Duodenal mucosa (tissue), 2 donors: ENCODE measurements around the gene ZNF836.

Source experiments
- H3K27ac ChIP-seq: one replicate; pipeline ENCODE4 v1.7.0; 2013; ENCODE audit warnings: low read depth, low read length
- H3K27me3 ChIP-seq, 2 donors: one replicate each; pipeline ENCODE4 v1.7.0; 2013; ENCODE audit warnings: low read length in 2 of 2, control low read depth in 1 of 2; ENCODE audit not compliant: insufficient read depth in 2 of 2, control insufficient read depth in 1 of 2
- H3K36me3 ChIP-seq, 2 donors: one replicate each; pipeline ENCODE4 v1.7.0; 2013; ENCODE audit warnings: low read length in 2 of 2, control low read depth in 1 of 2; ENCODE audit not compliant: insufficient read depth in 2 of 2, control insufficient read depth in 1 of 2
- H3K4me1 ChIP-seq, 2 donors: one replicate each; pipeline ENCODE4 v1.7.0; 2013; ENCODE audit warnings: low read length in 2 of 2, control low read depth in 1 of 2; ENCODE audit not compliant: insufficient read depth in 2 of 2, control insufficient read depth in 1 of 2
- H3K4me3 ChIP-seq, 2 donors: one replicate each; pipeline ENCODE4 v1.7.0; 2013; ENCODE audit warnings: low read length in 2 of 2, low read depth in 1 of 2
- H3K9ac ChIP-seq, 2 donors: one replicate each; pipeline ENCODE4 v1.7.0; 2013; ENCODE audit warnings: low read length in 2 of 2, low read depth in 1 of 2
- H3K9me3 ChIP-seq, 2 donors: one replicate each; pipeline ENCODE4 v1.7.0; 2013; ENCODE audit warnings: low read length in 2 of 2, control low read depth in 1 of 2; ENCODE audit not compliant: control insufficient read depth in 1 of 2

Gene ZNF836

GRCh38 chr19:52171321-52172169 lies at the start of gene ZNF836:
Gene ZNF836 (minus strand): TSS chr19:52171621. CDS start chr19:52168072, 3,549 bp downstream.
- Histone ChIP-seq H3K4me1 (peaks cover 7 to 13% of the 10 kb centered on the region in 2 donors), H3K36me3 (peaks cover 4 to 11% of the 10 kb centered on the region in 2 donors), H3K9me3 (peaks cover 0 to 5% of the 10 kb centered on the region in 2 donors), H3K27me3 (no peaks in the 10 kb centered on the region), H3K9ac (peak within 1 kb of the TSS; percentile 94 to 97), H3K4me3 (peak within 1 kb of the TSS; percentile 99 to 100), H3K27ac (peak within 1 kb of the TSS; percentile 60)

DNA sequence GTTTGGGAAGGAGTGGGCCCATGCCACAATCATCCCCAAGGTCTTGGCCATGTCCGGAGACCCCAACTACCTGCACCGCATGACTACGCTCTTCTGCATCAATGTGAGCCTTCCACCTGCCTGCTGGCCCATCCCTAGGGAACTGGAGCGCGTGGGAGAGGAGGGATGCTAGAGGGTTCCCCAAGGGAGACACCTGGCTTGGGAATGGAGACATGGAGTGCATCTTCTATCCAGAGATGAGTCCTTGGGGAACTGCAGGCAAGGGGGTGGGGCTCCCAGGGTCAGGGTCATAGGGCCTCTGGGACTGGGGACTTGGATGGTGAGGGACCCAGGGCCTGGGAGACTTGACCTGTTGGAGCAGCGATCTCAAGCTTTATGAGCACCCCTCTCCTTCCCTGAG lies 49.6 kb upstream of the ZNF836 start:
- Histone ChIP-seq H3K36me3 (peaks cover 72 to 98% of the 10 kb centered on the region in 2 donors), H3K4me3 (no peak overlapping the region), H3K9ac (no peak overlapping the region), H3K9me3 (no peaks in the 10 kb centered on the region), H3K27me3 (no peaks in the 10 kb centered on the region), H3K27ac (no peak overlapping the region), H3K4me1 (no peaks in the 10 kb centered on the region)

- Histone ChIP-seq H3K27ac (no peak overlapping the region), H3K36me3 (peaks cover 75 to 100% of the 10 kb centered on the region in 2 donors), H3K9me3 (no peaks in the 10 kb centered on the region), H3K27me3 (no peaks in the 10 kb centered on the region), H3K4me1 (no peaks in the 10 kb centered on the region), H3K4me3 (no peak overlapping the region), H3K9ac (no peak overlapping the region)
These were observed 48.2 kb upstream of the ZNF836 start for GRCh38 chr19:52219611-52220010.

DNA sequence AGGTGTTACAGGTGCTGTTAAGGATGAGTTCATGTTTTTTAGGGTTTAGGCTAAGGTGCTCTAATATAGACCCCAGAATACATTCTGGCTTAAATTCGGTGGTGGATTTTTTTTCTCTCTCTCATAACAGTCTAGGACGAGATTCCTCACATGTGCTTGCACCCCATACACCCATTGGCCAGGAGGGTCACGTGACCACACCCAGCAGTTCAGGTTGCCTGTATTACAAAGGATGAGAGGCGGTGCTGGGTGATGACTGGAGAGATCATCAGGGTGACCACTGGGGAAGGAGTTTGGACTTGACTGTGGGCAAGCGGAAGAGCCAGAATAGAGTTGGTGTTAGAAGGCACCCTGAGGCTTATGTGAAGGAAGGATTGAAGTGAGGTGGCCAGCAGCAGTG lies 46.2 kb upstream of the ZNF836 start:
- Histone ChIP-seq H3K4me1 (no peaks in the 10 kb centered on the region), H3K9ac (no peak overlapping the region), H3K9me3 (no peaks in the 10 kb centered on the region), H3K4me3 (no peak overlapping the region), H3K36me3 (peaks cover 72 to 100% of the 10 kb centered on the region in 2 donors), H3K27ac (no peak overlapping the region), H3K27me3 (no peaks in the 10 kb centered on the region)

GRCh38 chr19:52216401-52216800 lies 45.0 kb upstream of the ZNF836 start:
- H3K9ac ChIP-seq = no peak overlapping the region
- H3K36me3 ChIP-seq = peaks cover 75 to 100% of the 10 kb centered on the region in 2 donors
- H3K9me3 ChIP-seq = no peaks in the 10 kb centered on the region
- H3K27ac ChIP-seq = no peak overlapping the region
- no peaks in the 10 kb centered on the region for H3K4me1 ChIP-seq
- H3K27me3 ChIP-seq = no peaks in the 10 kb centered on the region
- H3K4me3 ChIP-seq = no peak overlapping the region

- Histone ChIP-seq H3K9ac (no peak overlapping the region), H3K27me3 (no peaks in the 10 kb centered on the region), H3K27ac (no peak overlapping the region), H3K4me1 (no peaks in the 10 kb centered on the region), H3K9me3 (no peaks in the 10 kb centered on the region), H3K4me3 (no peak overlapping the region), H3K36me3 (peaks cover 69 to 98% of the 10 kb centered on the region in 2 donors)
These were observed 42.8 kb upstream of the ZNF836 start for GRCh38 chr19:52214241-52214640.

DNA sequence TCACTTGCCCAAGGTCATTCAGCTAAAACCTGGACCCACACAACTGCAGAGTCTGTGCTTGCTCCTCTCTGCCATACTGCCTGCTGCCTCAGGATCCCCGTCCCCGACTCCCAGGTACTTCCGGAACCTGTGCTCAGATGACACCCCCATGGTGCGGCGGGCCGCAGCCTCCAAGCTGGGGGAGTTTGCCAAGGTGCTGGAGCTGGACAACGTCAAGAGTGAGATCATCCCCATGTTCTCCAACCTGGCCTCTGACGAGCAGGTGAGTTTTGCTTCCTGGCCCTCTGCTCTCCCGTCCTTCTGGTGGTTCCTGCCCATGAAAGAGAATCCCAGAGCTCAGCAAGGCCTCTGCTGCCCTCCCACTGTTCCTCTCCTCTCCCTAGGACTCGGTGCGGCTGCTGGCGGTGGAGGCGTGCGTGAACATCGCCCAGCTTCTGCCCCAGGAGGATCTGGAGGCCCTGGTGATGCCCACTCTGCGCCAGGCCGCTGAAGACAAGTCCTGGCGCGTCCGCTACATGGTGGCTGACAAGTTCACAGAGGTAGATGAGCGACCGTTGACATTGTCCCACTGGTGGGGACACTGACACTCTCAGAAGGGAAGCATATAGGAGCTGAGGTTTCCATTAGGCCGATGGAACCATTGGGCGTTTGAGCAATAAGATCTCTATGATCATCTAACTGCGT lies 41.3 kb upstream of the ZNF836 start:
- Histone ChIP-seq H3K9ac (no peak overlapping the region), H3K4me1 (no peaks in the 10 kb centered on the region), H3K36me3 (peaks cover 70 to 94% of the 10 kb centered on the region in 2 donors), H3K27me3 (no peaks in the 10 kb centered on the region), H3K4me3 (no peak overlapping the region), H3K9me3 (no peaks in the 10 kb centered on the region), H3K27ac (no peak overlapping the region)

GRCh38 chr19:52211926-52212571 lies 40.6 kb upstream of the ZNF836 start:
- H3K36me3 ChIP-seq = peaks cover 71 to 94% of the 10 kb centered on the region in 2 donors

DNA sequence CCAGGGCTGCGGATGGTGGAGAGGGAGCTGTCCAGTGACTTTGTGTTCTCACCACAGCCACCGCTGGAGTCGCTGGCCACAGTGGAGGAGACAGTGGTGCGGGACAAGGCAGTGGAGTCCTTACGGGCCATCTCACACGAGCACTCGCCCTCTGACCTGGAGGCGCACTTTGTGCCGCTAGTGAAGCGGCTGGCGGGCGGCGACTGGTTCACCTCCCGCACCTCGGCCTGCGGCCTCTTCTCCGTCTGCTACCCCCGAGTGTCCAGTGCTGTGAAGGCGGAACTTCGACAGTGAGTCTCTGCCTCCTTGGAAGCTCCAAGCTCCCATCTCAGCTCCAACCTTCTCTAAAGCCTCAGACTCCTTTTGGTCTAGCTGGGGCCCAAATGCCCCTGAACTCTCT lies 39.8 kb upstream of the ZNF836 start:
- no peaks in the 10 kb centered on the region for H3K27me3 ChIP-seq
- H3K4me1 ChIP-seq = no peaks in the 10 kb centered on the region
- H3K9ac ChIP-seq = no peak overlapping the region
- no peak overlapping the region for H3K27ac ChIP-seq
- H3K9me3 ChIP-seq = no peaks in the 10 kb centered on the region
- peaks cover 76 to 94% of the 10 kb centered on the region in 2 donors for H3K36me3 ChIP-seq
- H3K4me3 ChIP-seq = no peak overlapping the region

More at GRCh38 chr19:52211926-52212571, 40.6 kb upstream of the ZNF836 start:
- Histone ChIP-seq H3K27ac (no peak overlapping the region), H3K4me3 (no peak overlapping the region), H3K27me3 (no peaks in the 10 kb centered on the region), H3K9me3 (no peaks in the 10 kb centered on the region), H3K4me1 (no peaks in the 10 kb centered on the region), H3K9ac (no peak overlapping the region)

- no peaks in the 10 kb centered on the region for H3K27me3 ChIP-seq
- H3K9ac ChIP-seq = no peak overlapping the region
- H3K4me1 ChIP-seq = no peaks in the 10 kb centered on the region
- H3K9me3 ChIP-seq = no peaks in the 10 kb centered on the region
- H3K27ac ChIP-seq = no peak overlapping the region
- no peak overlapping the region for H3K4me3 ChIP-seq
- peaks cover 80 to 94% of the 10 kb centered on the region in 2 donors for H3K36me3 ChIP-seq
These were observed 35.1 kb upstream of the ZNF836 start for GRCh38 chr19:52206481-52206880.
